H1 (cell line): ENCODE results near the gene CRIP1. TPM values are rescaled to one million over a fixed set of nuclear protein-coding genes. Genes with fewer than 3 reads are reported as not detected.

Source experiments
- CREB1 ChIP-seq: IDR thresholded peaks from 2 replicates; pipeline ENCODE4 v1.6.1; 2012; ENCODE audit warnings: inconsistent platforms
- CTBP2 ChIP-seq: IDR thresholded peaks from 2 replicates; pipeline ENCODE4 v1.7.0; 2011; ENCODE audit warnings: borderline replicate concordance, mild to moderate bottlenecking, moderate library complexity, mixed read lengths, low read length; ENCODE audit not compliant: insufficient read depth, insufficient read length
- EGR1 ChIP-seq: IDR thresholded peaks from 2 replicates; pipeline ENCODE4 v1.6.1; 2011; ENCODE audit warnings: low read depth, low read length, borderline replicate concordance
- EP300 ChIP-seq, 2 experiments: IDR thresholded peaks; 1 replicate in 1 of 2; 2 replicates in 1 of 2; pipeline ENCODE4 v1.6.1; 2011 to 2012; ENCODE audit warnings: low read depth in 2 of 2, low read length in 2 of 2, mild to moderate bottlenecking in 2 of 2, borderline replicate concordance in 1 of 2, inconsistent platforms in 1 of 2, moderate library complexity in 1 of 2
- GABPA ChIP-seq: IDR thresholded peaks from 2 replicates; pipeline ENCODE4 v1.6.1; 2011; ENCODE audit warnings: mild to moderate bottlenecking, low read length, moderate library complexity, borderline replicate concordance; ENCODE audit not compliant: insufficient read depth
- GTF2F1 ChIP-seq: IDR thresholded peaks from 2 replicates; pipeline ENCODE4 v1.6.1; 2012; ENCODE audit warnings: low read depth, low read length, improper control_type of control experiment, borderline replicate concordance
- POLR2A ChIP-seq, 2 experiments: IDR thresholded peaks; 1 replicate in 1 of 2; 2 replicates in 1 of 2; pipeline ENCODE4 v1.6.1; 2011; ENCODE audit warnings: low read depth in 2 of 2, low read length in 2 of 2, mild to moderate bottlenecking in 2 of 2; ENCODE audit errors: control extremely low read depth in 1 of 2
- SRF ChIP-seq: IDR thresholded peaks from 2 replicates; pipeline ENCODE4 v1.6.1; 2011; ENCODE audit warnings: mild to moderate bottlenecking, low read depth, low read length, moderate library complexity
- polyA plus RNA-seq, 7 experiments: library from polyadenylated mRNA; depleted of rRNA in 3 of 7; stranded (reverse) in 5 of 7; unstranded in 2 of 7; fragments of >200 nt in 5 of 7; fragments of 200-250 nt in 2 of 7; gene quantifications; 1 replicate in 5 of 7; 2 replicates in 1 of 7; 4 replicates in 1 of 7; pipeline versions ENCODE4 v1.2.1 to v1.2.3, GENCODE V29; 2011 to 2013; ENCODE audit warnings: missing spikeins in 2 of 7, mixed read lengths in 2 of 7
- total RNA-seq: library from RNA; stranded (reverse); fragmentation: NEBNext Ultra II Directional; extraction: Animal tissue kit (Norgen Biotek cat#: 25700); gene quantifications from 2 replicates; pipeline ENCODE4 v1.2.1, GENCODE V29; 2021

Gene CRIP1
- total and polyA plus RNA-seq, 2 of the 8 experiments (the other 6 are each of a cell fraction or from before 2014, with no cell fraction given), result 1.2 to 2.2 TPM

DNA sequence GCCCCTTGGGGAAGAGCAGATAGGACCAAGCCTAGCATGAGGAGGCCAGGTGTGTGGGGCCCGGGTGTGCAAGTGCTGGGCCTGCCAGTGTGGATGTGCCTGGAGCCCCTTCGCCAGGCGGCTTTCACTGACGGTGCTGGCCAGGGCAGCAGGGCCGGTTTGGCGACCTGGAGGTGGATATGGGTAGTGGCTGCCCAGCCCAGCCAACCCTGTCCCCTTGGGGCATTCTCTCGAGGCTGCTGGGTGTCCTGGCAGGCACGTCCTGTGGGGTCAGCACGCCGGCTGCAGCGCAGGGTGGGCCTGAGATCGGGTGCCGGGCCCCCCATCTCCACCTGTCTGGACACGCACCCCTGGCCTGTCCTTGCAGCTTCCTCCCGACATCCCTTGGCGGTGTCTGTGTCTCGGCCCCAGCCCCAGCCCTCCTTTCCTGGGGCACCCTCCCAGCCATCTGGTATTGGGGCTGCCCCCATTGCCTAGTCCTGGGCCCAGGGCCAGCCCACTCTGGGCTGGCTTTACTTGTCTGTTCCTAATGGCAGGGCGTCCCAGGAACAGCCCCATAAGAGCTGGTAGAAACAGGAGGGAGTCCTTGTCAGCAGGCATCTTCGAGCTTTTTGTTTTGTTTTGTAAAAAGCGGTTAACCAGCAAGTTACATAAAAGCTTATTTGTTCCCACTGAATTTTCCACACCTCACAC, 19.3 kb upstream of the CRIP1 start (continued):
- TF ChIP-seq POLR2A (IDR thresholded peaks at IDR 0.05; ENCODE audit: control extremely low read depth in 1 of 2, low read depth in 2 of 2, low read length in 2 of 2) (no peak), EGR1 (no peak), EP300 (IDR thresholded peaks at IDR 0.05; ENCODE audit: borderline replicate concordance in 1 of 2, low read depth in 2 of 2, low read length in 2 of 2) (no peak), GTF2F1 (no peak), CTBP2 (no peak), CREB1 (no peak), GABPA (no peak), SRF (no peak)
